HG02763 (cell line): Measurements from ENCODE around the gene UTP18.
"Not testable (repeated sequence)": the region's sequence is repeated elsewhere in the genome, so short reads cannot be mapped to it uniquely, and the experiment has no call there.

Source experiments
- ATAC-seq: cut with Tn5 transposase; IDR thresholded peaks from one replicate; pipeline ENCODE4 v1.9.1; 2021; ENCODE audit warnings: mild to moderate bottlenecking, moderate library complexity; ENCODE audit not compliant: unreplicated experiment

UTP18 gene

GRCh38 chr17:51260237-51261023 is at the start of gene UTP18:
Gene UTP18, plus strand, starts transcription at chr17:51260546. Its CDS starts 39 bp downstream, at chr17:51260585.
- ATAC-seq = peak; percentile 72

- ATAC-seq = no peak
Measured at GRCh38 chr17:51214920-51215319, 45.4 kb upstream of the UTP18 start.

- no peak for ATAC-seq
Measured at GRCh38 chr17:51217946-51218345, 42.4 kb upstream of the UTP18 start.

GRCh38 chr17:51221322-51221721 is 39.0 kb upstream of the UTP18 start:
- ATAC-seq = no peak

- no peak for ATAC-seq
Measured at GRCh38 chr17:51224402-51225262, 35.7 kb upstream of the UTP18 start.

GRCh38 chr17:51225523-51225922 is 34.8 kb upstream of the UTP18 start:
- ATAC-seq = not testable (repeated sequence)

GRCh38 chr17:51228161-51228560 is 32.2 kb upstream of the UTP18 start:
- no peak for ATAC-seq

GRCh38 chr17:51229889-51230288 is 30.5 kb upstream of the UTP18 start:
- no peak for ATAC-seq

- ATAC-seq = no peak
Measured at GRCh38 chr17:51230306-51230705, 30.0 kb upstream of the UTP18 start.

GRCh38 chr17:51231999-51232398 is 28.3 kb upstream of the UTP18 start:
- no peak for ATAC-seq

- no peak for ATAC-seq
Measured at GRCh38 chr17:51234162-51234561, 26.2 kb upstream of the UTP18 start.

GRCh38 chr17:51238255-51238887 is 22.0 kb upstream of the UTP18 start:
- no peak for ATAC-seq

GRCh38 chr17:51240275-51240674 is 20.1 kb upstream of the UTP18 start:
- no peak for ATAC-seq

GRCh38 chr17:51244041-51244440 is 16.3 kb upstream of the UTP18 start:
- no peak for ATAC-seq

GRCh38 chr17:51245535-51245934 is 14.8 kb upstream of the UTP18 start:
- ATAC-seq = no peak

GRCh38 chr17:51250314-51250840 is 10.0 kb upstream of the UTP18 start:
- no peak for ATAC-seq

GRCh38 chr17:51251010-51251409 is 9.3 kb upstream of the UTP18 start:
- ATAC-seq = no peak

- no peak for ATAC-seq
Measured at GRCh38 chr17:51255673-51256072, 4.7 kb upstream of the UTP18 start.

GRCh38 chr17:51256101-51256500 is 4.2 kb upstream of the UTP18 start:
- no peak for ATAC-seq

- no peak for ATAC-seq
Measured at GRCh38 chr17:51257150-51258081, 2.9 kb upstream of the UTP18 start.
